HFFc6 (cell line): ENCODE measurements around the gene NUP62. TPM values are rescaled to one million over a fixed set of nuclear protein-coding genes. Genes with fewer than 3 reads are reported as not detected.

Source experiments
- DNase-seq: peaks from one replicate; pipeline ENCODE4 v3.0.0-alpha.2; 2018
- H3K27ac Mint-ChIP-seq: 2 replicates; pipeline ENCODE4 v1.8.0; 2020; ENCODE audit warnings: mild to moderate bottlenecking, mixed read lengths
- H3K27me3 Mint-ChIP-seq: 2 replicates; pipeline ENCODE4 v1.8.0; 2021; ENCODE audit warnings: mild to moderate bottlenecking, moderate library complexity, mixed read lengths; ENCODE audit not compliant: insufficient read depth
- H3K36me3 Mint-ChIP-seq: 2 replicates; pipeline ENCODE4 v1.8.0; 2021; ENCODE audit warnings: low read depth, mixed read lengths
- H3K4me1 Mint-ChIP-seq: 2 replicates; pipeline ENCODE4 v1.8.0; 2020; ENCODE audit warnings: low read depth, mixed read lengths
- H3K4me3 Mint-ChIP-seq: 2 replicates; pipeline ENCODE4 v1.8.0; 2020; ENCODE audit warnings: mild to moderate bottlenecking, moderate library complexity, mixed read lengths
- H3K9me3 Mint-ChIP-seq: 2 replicates; pipeline ENCODE4 v1.8.0; 2020; ENCODE audit warnings: mild to moderate bottlenecking, mixed read lengths
- microRNA-seq: library from miRNA; unstranded; fragments of <30 nt; microRNA quantifications from one replicate; pipeline ENCODE4, GENCODE V29; 2019
- total RNA-seq, 6 experiments: library from RNA; stranded (reverse); fragmentation: NEBNext Ultra II Directional; extraction: Animal tissue kit (Norgen Biotek cat#: 25700); gene quantifications; 2 replicates in 1 of 6; 3 replicates in 5 of 6; pipeline ENCODE4 v1.2.3, GENCODE V29; 2021
- TF ChIP-seq, protein P1 (sequence below): fragments of 200-600 bp; sonication (generic); IDR thresholded peaks from 2 replicates; pipeline ENCODE4 v1.5.0; 2021; ENCODE audit warnings: antibody characterized with exemption, mild to moderate bottlenecking

Gene NUP62
- total RNA-seq, 6 experiments from 2014 or later = 50.9 to 78.3 (median 68.3) TPM

DNA sequence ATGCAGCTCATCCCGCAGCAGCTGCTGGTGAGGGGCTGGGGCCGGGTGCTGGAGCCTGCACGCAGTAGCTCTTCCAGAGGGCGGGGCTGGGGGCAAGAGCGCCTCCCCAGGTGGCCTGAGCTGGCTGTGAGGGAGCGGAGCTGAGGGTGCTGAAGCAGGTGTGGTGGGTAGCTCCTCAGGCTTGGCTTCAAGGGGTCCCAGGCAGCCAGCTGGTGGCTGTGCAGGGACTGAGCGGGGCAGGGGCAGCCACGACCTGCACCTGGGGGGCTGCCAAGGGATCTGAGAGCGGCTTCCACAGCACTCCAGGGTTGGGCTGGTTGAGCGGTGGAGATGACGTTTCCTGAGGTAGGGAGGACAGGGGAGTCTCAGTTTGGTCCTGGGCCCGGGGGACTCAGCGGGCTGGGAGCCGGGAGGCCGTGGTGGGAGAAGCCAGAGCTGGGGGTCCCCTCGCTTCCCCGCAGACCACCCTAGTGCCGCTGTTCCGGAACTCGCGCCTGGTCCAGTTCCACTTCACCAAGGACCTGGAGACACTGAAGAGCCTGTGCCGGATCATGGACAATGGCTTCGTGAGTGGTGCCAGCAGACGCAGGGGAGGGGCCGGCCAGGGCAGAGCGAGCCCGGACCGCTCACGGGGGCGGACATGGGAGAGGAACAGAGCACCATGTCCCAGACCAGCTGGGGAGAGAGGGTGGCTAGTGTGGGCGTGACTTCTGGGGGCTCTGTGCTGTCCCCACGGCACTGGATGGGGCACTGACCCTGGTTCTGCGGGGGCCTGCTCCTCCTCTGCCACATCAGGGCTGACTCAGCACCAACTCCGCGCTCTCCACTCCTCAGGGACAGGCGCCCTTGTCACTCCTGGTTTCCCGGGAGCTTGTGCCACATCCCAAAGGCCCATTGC is 71.0 kb downstream of the NUP62 start:
- no peak for DNase-seq
- Mint-ChIP-seq H3K9me3 (no peaks in the 10 kb centered on the region), H3K4me1 (peaks cover 22% of the 10 kb centered on the region), H3K36me3 (peaks cover 16% of the 10 kb centered on the region), H3K4me3 (peak overlapping the region; percentile 69), H3K27ac (peak overlapping the region; percentile 91), H3K27me3 (peaks cover 25% of the 10 kb centered on the region)
- TF ChIP-seq, protein P1, sequence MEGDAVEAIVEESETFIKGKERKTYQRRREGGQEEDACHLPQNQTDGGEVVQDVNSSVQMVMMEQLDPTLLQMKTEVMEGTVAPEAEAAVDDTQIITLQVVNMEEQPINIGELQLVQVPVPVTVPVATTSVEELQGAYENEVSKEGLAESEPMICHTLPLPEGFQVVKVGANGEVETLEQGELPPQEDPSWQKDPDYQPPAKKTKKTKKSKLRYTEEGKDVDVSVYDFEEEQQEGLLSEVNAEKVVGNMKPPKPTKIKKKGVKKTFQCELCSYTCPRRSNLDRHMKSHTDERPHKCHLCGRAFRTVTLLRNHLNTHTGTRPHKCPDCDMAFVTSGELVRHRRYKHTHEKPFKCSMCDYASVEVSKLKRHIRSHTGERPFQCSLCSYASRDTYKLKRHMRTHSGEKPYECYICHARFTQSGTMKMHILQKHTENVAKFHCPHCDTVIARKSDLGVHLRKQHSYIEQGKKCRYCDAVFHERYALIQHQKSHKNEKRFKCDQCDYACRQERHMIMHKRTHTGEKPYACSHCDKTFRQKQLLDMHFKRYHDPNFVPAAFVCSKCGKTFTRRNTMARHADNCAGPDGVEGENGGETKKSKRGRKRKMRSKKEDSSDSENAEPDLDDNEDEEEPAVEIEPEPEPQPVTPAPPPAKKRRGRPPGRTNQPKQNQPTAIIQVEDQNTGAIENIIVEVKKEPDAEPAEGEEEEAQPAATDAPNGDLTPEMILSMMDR = no peak

DNA sequence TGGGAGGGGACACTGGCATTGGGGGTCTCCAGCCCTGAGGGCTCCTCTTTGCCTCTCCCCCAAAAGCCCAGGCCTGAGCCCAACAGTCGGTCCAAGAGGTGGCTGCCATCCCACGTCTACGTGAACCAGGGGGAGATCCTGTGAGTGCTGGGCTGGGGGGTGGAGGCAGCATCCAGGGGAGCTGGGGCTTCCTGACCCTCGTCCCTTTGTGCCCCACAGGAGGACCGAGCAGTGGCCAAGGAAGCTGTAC is 71.5 kb downstream of the NUP62 start:
- H3K4me3 Mint-ChIP-seq = no peak overlapping the region; the same call in 1 of the 2 replicates
- H3K9me3 Mint-ChIP-seq = no peaks in the 10 kb centered on the region
- TF ChIP-seq, protein P1 = no peak
- peaks cover 26% of the 10 kb centered on the region for H3K4me1 Mint-ChIP-seq
- no peak for DNase-seq
- H3K27ac Mint-ChIP-seq = peak overlapping the region; percentile 91
- peaks cover 21% of the 10 kb centered on the region for H3K27me3 Mint-ChIP-seq
- peaks cover 12% of the 10 kb centered on the region; the same call in 1 of the 2 replicates for H3K36me3 Mint-ChIP-seq

DNA sequence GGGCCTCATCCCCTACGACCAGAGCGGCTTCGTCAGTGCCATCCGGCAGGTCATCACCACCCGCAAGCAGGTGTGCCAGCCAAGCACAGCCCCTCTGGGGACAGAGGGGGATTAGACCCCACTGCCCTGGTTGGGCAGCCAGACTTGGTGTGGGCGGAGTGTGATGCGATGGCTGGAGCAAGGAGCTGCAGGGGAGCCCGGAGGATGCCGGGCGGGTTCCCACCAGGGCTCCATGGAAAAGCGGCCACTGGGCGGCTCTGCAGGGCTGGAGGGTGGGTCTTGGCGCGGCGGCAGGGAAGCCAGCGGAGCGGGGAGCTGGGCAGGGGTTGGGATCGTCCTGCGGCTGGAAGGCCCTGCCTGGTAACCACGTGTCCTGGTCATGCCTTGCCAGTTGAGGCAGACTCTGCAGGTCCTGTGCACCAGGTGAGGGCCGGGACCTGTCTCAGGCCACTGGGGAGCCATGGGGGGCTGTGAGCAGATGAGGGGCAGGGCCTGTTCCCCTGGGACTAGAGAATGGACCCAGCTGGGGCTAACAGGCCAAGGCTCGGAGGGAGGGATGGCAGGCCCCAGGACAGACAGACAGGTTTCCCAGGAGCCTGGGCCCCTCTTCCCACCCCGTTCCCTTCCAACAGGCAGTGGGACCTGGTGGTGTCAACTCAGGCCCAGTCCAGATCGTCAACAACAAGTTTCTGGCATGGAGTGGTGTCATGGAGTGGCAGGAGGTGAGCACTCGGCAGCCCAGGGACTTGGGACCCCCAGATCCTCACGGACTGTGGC is 72.1 kb downstream of the NUP62 start:
- peaks cover 31% of the 10 kb centered on the region for H3K4me1 Mint-ChIP-seq
- no peak for DNase-seq
- TF ChIP-seq, protein P1 = no peak
- no peaks in the 10 kb centered on the region for H3K9me3 Mint-ChIP-seq
- H3K27ac Mint-ChIP-seq = peak overlapping the region; percentile 91; the same call in 1 of the 2 replicates
- peaks cover 14% of the 10 kb centered on the region; the same call in 1 of the 2 replicates for H3K36me3 Mint-ChIP-seq
- H3K27me3 Mint-ChIP-seq = peaks cover 21% of the 10 kb centered on the region
- H3K4me3 Mint-ChIP-seq = no peak overlapping the region; the same call in 1 of the 2 replicates

Small RNAs within 50 kb of the gene (microRNA-seq; reads per million reads assigned to microRNA genes)
- 3.9 reads per million for gene MIR4750

Other genes with a start within 250 kb of the NUP62 start
- gene ADM5, start 239.9 kb downstream of the NUP62 start, total RNA-seq = under 1 TPM; 0.74 to 0.99 (median 0.87) TPM
- gene CPT1C, start 238.4 kb downstream of the NUP62 start, total RNA-seq = 10 to 100 TPM; 32.7 to 42.6 (median 36.4) TPM
- not detected for gene TSKS, start 166.2 kb downstream of the NUP62 start, total RNA-seq
- gene AP2A1, start 162.5 kb downstream of the NUP62 start, total RNA-seq = 100 to 1,000 TPM; 145 to 177 (median 162) TPM
- gene FUZ, start 116.2 kb downstream of the NUP62 start, total RNA-seq = 10 to 100 TPM in 5 of 6 experiments, 1 to 10 TPM in 1; 9.4 to 14.2 (median 11.7) TPM
- gene MED25, start 111.2 kb downstream of the NUP62 start, total RNA-seq = 10 to 100 TPM; 44.5 to 50.6 (median 47.8) TPM
- gene PTOV1, start 78.3 kb downstream of the NUP62 start, total RNA-seq = 100 to 1,000 TPM; 157 to 176 (median 162) TPM
- 10 to 100 TPM; 39.7 to 48.7 (median 47.2) TPM for gene PNKP, start 61.9 kb downstream of the NUP62 start, total RNA-seq
- 100 to 1,000 TPM in 5 of 6 experiments, 10 to 100 TPM in 1; 98.5 to 128 (median 104) TPM for gene AKT1S1, start 52.1 kb downstream of the NUP62 start, total RNA-seq
- gene TBC1D17, start 51.8 kb downstream of the NUP62 start, total RNA-seq = 10 to 100 TPM; 42.8 to 53.3 (median 46.8) TPM
- gene IL4I1, start 32.6 kb downstream of the NUP62 start, total RNA-seq = under 1 TPM in 5 of 6 experiments, not detected in 1; 0.24 to 0.48 (median 0.41) TPM
- gene ATF5, start 299 bp downstream of the NUP62 start, total RNA-seq = 10 to 100 TPM; 38.2 to 44.4 (median 41.2) TPM
- gene SIGLEC11, start 31.7 kb upstream of the NUP62 start, total RNA-seq = not detected
- 10 to 100 TPM; 30.2 to 33.9 (median 32.7) TPM for gene VRK3, start 95.9 kb upstream of the NUP62 start, total RNA-seq
- gene ZNF473, start 96.5 kb upstream of the NUP62 start, total RNA-seq = 1 to 10 TPM; 5.4 to 7.4 (median 6.6) TPM
- not detected for gene IZUMO2, start 233.8 kb upstream of the NUP62 start, total RNA-seq